GM19043 (cell line): ENCODE measurements around the gene ICAM4.

Source experiments
- ATAC-seq: cut with Tn5 transposase; IDR thresholded peaks from one replicate; pipeline ENCODE4 v1.9.1; 2021; ENCODE audit warnings: low read depth; ENCODE audit not compliant: unreplicated experiment

ICAM4 gene

DNA sequence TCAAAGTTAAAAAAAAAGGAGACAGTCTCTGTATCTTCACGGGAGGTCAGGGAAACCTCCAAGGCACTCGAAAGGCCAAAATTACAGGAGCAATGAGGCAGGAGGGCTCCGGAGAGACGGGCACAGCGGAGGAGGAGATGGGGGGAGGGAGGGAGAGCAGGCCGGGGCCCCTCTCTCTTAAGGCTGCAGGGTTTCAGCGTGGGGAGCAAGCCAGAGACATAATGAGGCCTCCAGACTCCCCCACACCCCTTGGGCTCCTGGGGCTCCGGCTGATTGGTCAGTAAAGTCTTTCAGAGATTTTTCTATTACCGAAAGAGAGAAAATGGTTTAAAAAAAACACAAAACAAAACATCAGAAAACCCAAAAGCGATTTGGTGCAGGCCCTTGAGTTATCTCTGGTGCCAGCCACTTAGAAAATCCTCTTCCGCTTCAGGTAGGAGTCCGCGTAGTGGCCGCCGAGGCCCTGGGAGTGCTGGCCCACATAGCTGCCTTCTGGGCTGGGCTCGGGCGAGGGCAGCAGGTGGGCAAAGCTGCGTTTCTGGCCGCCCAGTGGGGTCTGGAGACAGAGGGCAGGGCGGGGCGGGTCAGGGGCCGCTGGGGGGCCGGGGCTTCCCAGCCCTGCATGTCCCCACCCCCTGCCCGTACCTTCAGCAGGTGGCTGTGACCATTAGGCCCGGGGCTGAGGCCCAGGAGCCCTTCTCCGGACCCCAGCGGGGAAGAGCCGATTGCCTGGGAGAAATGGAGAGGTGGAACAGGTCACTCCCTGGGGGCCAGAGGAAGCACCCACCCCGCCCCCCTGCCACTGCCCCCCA, 30.5 kb downstream of the ICAM4 start:
- ATAC-seq = no peak

DNA sequence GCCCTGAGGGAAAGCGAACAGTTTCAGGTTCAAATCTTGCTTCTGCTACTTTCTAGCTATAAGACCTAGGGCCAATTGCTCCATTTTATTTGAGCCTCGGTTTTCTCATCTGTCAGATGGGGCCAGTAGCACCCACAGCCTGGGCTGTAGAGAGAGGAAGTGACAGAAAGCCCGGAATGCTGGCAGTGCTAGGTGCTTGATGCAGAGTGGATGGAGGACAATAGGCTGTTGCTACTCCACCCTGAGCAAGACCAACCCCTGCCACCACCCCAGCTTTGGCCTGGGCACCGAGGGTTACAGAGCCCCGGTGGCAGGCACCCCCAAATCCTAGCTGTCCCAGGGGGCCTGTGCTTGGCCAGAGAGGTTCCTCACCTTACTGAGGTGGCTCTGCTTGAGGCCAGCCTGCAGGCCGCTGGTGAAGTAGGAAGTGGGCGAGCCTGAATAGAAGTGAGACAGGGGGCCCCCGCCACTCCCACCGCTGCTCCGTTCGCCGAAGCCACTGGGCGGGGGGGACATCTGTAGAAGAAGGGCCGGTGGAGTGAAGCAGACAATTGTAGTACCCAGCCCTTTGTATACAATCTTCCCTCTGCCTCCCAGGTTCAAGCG, 31.2 kb downstream of the ICAM4 start:
- ATAC-seq = no peak

DNA sequence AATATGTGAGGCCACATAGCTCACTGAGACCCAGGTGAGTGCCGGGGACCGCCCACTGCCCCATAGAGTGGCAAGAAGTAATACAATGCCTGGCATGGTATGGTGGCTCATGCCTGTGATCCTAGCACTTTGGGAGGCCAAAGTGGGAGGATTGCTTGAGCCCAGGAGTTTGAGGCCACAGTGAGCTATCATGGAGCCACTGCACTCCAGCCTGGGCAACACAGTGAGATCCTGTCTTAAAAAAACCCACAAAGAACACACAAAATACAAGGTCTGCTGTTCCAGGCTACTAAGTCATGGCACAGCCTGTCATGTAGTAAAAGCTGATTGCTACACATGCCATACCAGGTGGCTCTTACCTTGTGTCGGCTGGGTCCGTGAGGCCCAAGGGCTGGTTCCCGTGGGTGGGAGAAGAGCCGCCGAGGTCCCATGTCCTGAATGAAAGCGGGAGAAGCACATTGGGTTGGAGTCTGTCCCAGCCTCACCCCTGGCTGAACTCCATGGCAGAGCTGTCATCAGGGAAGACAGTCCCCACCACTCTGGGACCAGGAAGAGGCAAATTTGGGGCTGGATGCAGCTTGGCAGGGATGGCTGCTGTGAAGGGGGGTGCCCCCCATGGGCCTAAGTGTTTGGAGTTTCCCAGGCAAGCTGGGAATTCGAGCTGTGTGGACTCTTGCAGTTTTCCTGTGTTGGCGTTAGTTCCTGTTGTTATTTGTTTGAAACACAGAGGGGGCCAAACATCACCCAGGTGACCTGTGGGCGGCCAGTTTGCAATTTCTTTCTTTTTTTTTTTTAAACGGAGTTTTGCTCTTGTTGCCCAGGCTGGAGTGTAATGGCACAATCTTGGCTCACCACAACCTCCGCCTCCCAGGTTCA, 32.3 kb downstream of the ICAM4 start:
- ATAC-seq = no peak

DNA sequence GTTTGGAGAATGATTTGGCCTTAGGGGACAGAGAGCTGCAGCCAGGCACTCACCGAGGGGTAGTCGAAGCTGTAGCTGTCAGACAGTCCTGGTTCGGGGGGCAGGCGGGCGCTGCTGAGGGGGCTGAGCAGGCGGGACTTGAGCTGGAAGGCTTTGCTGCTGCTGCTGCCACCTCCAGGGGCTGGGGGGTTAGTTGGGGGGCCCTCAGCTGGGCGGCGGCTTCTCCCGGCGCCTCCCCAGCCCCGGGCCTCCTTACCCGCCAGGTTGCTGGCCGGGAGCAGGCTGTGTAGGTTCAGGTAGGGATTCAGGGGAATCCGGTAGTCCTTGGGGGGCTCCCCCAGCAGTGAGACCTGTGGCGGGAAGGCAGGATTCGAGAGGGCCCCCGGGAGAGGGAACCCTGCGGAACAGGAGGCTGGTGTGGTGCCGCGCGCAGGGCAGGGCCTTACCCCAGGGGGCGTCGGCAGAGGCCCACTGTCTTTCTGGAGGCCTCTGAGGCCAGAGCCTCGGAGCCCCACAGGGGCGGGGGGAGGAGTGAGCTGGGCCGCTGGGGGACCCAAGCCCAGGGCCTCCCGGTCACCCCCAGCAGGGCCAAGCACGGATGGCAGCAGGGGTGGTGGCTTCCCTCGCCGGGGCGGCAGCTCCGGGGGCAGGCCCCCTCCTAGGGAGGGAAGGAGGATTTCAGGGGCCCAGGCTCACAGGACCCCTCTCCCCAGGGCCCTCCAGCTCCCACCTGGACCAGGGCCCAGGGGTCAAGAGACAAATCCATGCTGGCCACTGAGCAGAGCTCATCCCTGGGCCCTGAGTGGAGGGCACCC, 34.1 kb downstream of the ICAM4 start:
- ATAC-seq = no peak

DNA sequence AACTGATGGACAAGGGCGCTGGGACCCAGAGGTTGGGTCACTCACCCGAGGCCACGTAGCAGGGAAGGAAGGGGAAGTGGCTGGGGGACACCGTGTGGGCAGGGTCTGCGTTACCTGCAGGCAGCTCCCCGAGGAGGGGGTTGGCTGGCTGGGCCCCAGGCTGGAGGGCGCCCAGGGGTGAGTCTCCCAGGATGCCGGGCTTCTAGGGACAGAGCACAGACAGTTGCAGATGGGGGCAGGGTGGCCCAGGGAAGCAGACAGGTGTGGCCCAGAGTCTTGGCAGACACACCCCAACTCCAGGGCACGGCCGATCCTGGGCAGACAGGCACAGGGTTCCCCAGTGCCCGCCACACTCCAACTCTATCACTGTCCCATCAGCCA, 34.7 kb downstream of the ICAM4 start:
- ATAC-seq = no peak

DNA sequence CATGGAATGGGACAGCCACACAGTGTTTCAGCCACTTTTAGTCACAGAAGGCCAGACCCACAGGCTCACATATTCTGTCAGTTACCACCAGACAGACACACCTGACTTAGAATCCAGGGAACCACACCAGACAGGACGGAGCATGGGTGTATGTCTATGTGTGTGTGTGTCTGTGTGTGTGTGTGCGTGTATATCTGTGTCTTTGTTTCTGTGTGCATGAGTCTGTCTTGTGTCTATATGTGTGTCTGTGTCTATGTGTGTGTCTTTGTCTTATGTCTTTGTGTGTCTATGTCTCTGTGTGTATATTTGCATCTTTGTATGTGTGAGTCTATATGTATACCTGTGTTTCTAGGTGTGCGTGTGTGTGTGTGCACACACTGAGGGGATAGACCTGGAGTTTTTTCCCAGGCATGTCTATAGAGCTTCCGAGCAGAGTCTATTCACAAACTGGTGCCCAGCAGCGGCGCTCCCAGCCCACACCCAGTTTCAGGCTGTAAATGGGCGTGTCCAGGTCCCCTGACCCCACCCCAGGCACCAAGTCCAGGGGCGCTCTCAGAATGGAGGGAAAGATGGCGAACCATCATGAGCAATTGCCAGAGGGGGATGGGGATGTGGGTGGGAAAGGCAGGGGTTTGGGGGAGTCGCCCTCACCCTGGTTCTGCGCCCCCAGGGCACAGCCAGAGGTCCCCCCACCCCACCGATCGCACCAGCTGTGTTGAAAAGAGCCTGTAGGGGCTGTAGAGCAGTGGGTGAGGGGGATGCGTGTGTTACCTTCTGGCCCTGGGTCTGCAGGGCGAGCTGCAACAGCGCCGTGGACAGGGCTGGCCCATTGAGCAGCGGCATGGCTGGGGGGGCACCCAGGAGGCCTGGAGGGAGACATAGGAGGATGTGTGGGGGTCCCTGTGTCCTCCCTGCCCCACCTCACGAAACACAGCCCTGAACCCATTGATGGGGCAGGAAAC, 35.4 kb downstream of the ICAM4 start:
- no peak for ATAC-seq

DNA sequence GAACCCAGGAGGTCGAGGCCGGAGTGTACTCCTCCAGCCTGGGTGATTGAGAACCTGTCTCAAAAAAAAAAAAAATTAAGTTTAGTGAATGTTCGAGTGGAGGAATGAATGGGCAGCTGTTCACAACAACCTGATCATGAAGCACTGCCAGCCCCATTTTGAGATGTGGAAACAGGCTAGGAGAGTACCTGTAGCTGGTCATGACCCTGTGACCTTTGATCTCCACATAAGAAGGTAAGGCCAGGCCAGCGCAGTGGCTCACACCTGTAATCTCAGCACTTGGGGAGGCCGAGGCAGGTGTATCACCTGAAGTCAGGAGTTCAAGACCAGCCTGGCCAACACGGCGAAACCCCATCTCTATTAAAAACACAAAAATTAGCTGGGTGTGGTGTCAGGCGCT, 39.0 kb downstream of the ICAM4 start:
- no peak for ATAC-seq

DNA sequence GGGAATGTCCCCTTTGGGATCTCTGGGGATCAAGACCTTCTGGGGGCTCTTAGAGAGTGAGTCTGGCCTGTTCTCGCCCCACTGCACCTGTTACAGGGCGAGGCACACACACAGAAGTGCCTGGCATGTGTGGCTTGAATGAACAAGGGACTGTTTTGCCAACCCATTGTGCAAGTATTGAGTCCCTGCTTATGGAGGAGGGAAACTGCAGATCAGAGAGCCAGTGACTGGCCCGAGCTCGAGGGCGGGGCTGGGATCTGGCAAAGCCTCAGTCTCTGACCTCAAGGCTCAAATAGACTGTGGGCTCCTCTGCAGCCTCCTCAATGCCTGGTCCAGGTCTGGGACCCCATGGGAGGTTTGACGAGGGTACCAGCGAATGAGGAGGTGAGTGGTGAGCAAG, 41.0 kb downstream of the ICAM4 start:
- no peak for ATAC-seq

DNA sequence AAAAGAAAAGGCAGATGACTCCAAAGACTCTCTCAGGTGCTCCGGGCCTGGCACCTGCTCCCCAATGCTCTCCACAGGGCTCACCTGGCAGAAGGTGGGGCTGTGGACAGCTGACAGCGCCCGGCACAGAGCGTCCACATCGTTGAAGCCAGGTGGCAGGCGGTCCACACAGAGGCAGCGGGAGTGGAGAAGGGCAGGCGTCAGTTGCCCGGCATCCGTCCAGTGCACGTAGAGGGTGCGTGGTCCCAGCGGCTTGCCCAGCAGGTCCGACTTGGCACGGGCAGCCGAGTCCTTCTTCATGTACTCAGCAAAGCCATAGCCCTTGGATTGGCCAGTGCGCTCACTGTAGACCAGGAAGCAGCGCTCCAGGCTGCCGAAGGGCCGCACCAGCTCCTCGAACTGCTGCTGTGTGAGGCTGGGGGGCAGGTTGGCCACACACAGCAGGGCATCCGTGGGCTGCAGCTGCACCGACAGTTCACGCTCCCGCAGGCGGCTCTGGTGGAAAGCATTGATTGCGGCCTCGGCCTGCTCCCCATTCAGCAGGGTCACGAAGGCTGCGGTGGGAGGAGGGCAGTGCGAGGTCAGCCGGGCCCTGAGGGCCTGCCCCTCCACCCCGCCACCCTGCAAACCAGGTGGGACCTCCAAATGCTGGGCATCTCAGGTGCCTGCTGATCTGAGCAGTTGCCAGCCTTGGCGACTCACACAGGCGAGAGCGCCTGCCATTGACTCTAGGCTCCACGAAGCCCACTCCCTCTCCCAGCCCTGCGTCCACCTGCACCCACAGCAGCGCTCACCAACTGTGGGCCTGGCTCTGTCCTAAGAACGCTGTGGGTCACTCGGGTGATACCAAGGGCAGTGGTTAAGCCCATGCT, 42.0 kb downstream of the ICAM4 start:
- ATAC-seq = no peak

DNA sequence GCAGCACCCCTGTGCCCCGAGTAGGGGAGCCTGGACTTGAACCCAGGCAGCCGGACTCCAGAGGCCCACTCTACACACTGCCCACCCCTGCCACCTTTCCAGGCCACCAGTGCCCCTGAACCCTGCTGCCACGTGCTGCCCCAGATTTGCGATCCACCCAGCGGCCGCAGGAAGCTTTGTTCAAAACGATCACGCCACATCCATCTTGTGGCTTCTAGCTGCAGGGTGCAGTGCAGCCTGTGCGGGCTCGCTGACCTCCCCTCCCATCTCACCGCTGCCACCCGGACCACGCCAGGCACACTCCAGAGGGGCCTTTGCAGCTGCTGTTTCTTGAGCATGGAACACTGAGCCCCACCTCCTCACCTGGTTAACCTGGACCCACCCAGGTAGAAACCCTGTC, 42.8 kb downstream of the ICAM4 start:
- no peak for ATAC-seq

DNA sequence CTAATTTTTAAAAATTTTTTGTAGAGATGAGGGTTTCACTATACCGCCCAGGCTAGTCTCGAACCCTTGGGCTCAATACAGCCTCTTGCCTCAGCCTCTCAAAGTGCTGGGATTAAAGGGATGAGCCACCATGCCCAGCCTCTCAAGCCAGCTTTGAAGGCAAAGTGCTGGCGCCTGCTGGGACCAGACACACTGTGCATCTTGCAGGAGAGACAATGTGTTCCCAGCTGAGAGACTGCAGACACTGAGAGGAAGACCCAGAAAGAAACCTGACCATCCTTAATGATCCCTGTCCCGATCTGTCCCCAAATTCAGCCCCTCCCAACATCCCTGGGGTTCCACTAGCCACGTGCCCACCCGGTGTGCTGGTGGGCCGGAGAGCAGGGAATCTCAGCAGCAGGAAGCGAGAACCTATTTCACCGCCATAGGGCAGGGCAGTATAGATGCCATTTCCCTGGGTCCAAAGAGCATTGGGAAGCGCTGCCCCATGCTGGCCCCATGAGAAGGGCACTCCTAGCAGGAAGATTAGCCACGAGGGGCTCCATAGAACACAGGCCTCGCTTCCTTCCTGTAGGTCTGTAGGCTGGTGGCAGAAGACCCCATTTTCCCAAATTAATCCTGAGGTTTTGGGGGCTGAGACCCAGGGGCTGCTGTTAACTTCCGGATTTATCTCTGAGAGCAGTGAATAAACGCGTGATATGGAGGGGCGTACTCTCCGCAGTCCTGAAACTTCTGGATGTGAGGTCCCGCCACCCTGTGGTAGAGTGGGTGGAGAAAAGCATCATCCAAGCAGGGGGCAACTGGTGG, 45.6 kb downstream of the ICAM4 start:
- ATAC-seq = no peak

DNA sequence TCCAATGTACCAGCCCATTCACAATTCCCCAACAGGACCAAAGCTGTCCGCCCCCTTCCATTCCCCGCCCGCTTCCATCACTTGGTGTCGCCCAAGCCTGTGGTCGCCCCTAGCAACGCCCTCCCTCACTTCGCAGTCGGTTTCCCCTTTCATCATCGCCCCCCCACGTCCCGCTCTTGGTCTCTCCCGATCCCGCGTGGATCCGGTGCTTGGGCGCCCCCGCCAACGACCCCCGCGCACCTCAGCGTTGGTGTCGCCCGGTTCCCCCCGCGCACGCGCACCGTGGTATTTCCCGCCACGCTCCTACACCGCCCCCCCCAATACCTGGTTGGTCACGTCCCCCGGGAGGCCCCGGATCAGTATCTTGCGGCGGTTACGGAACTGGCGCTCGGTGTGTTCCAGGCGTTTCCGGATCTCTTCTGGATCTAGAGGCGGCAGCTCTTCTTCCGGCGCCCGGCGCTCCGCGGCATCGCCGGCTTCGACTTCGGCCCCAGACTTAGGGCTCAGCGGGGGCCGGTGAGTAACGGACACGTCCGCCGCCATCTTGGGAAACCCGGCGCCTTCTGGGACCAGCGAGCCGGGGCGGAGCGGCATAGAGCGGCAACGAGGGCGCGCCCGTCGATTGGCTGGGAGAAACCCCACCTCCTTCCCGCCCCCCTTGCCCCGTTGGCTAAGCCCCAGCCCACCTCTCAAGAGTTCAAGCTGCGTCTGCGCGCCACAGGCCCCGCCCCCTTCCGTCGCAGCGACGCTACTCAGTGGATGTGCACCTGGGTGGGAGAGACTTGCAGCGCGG, 46.4 kb downstream of the ICAM4 start, which contains the start of gene RAVER1:
Gene RAVER1 (minus strand): TSS at position 565 of the 793 bp plus-strand sequence. CDS start 22 bp downstream, at position 543.
- ATAC-seq = peak; percentile 88

DNA sequence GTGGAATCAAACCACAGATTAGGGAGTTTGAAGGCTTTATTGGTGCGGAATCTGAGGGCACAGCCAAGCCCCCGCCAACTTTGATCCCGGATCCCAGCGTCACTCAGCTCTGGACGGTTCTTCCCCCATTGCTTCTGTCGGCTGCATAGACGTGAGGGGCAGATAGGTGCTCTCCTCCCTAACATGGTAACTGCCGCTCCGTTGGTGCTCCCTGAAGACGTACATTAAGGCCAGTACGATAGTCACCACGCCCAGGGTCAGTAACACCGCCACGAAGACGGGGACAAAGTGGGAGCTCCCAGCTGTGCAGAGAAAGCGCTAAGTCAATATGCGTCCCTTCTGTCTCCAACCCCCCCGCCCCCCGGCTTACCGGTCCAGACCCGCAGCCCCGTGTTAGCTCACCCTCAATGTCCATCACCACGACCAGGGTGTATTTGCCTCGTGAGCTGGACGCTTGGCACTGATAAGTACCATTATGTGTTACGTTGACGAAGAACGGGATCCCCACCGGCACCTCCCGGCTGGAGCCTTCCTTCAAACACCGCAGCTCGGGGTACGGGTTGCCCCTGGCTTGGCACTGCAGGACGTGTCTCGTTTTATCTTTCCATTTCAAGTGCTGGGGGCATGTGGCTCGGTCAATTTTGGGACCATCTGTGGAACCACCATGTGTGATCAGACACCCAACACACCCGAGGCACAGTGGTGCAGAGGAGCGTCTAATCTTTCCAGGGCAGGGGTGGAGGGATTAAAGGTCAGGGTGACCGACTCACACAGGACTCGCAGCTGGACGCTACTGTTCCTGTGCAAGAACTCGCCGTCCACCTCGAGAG, 47.2 kb downstream of the ICAM4 start:
- ATAC-seq = no peak

DNA sequence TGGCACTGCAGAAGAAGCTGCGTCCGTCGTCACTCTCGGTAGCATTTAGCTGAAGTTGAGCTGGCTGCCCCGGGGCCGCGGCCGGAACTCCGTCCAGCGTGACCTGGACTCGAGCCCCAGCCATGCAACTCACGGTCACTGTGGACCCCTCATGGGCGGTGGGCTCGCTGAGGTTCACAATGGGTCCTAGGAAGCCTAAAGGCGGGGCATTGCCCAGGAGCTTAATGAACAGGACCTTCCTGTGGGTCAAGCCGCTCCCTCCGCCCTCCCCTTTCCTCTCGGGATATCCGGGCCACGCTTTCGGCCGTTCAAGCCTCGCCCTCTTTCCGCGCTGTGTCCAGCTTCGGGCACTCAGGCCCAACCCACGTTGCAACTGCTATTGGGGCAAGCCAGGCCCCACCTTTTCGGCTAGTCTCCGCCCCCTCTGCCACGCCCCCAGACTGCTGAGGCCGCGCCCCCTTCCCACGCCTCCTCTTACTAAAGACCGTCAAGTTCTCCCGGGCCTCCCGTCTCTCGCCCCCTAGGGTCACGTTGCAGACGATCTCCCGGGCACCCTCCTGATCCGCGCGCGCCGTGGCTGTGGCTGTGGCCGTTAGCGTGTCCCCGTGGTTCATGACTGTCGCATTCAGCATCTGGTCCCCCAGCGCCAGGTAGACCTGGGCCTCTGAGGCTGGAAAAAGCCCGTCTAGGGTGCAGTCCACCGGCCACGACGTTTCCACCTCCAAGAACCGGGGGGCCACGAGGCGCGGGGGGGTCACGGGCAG, 48.0 kb downstream of the ICAM4 start:
- no peak for ATAC-seq

DNA sequence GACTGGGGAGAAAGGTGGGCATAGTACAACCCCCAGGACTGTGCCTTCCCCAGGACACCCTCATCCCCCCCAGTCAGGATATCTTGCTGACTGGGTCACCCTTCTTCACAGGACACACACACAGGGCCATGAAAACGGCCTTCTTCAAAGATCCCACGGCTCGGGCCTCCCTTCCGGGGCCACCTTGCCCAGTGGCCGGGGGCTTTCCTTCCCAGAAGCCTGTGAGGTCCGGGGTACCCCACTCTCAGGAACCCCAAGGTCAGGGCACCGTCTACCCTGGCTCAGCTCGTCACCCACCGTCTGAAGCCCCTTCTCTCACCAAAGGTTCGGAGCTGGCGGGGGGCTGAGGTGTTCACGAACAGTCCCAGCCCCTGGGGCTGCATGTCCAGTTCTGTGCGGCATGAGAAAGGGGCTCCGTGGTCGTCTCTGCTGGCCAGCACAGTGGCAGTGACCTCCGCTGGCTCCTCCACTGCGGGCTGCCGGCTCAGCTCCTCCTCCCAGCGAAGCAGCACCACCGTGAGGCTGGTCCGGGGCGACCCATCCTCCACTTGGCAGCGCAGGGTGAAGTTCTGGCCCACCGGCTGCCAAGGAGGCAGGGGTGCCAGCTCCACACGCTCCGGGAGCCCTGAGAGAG, 48.7 kb downstream of the ICAM4 start:
- no peak for ATAC-seq
